Endodermal cell (in vitro differentiated cells): Measurements from ENCODE around the gene HES1. TPM values are rescaled to one million over a fixed set of nuclear protein-coding genes. Genes with fewer than 3 reads are reported as not detected.

Experiments used
- DNase-seq: peaks from one replicate; pipeline ENCODE4 v3.0.0-alpha.2; 2017
- H3K27ac ChIP-seq: 2 replicates; pipeline ENCODE4 v1.5.1; 2013; ENCODE audit warnings: mild to moderate bottlenecking, low read depth, low read length, moderate library complexity
- H3K27me3 ChIP-seq: 2 replicates; pipeline ENCODE4 v1.6.1; 2013; ENCODE audit warnings: mild to moderate bottlenecking, low read length, moderate library complexity; ENCODE audit not compliant: insufficient read depth, control insufficient read depth, poor library complexity, severe bottlenecking
- H3K36me3 ChIP-seq: 2 replicates; pipeline ENCODE4 v1.7.0; 2013; ENCODE audit warnings: mild to moderate bottlenecking, low read length, moderate library complexity; ENCODE audit not compliant: control insufficient read depth, insufficient read depth
- H3K4me1 ChIP-seq: one replicate; pipeline ENCODE4 v1.7.0; 2013; ENCODE audit warnings: low read length; ENCODE audit not compliant: control insufficient read depth, insufficient read depth
- H3K4me3 ChIP-seq: 2 replicates; pipeline ENCODE4 v1.5.1; 2013; ENCODE audit warnings: mild to moderate bottlenecking, low read length, moderate library complexity
- H3K9ac ChIP-seq: 2 replicates; pipeline ENCODE4 v1.6.1; 2013; ENCODE audit warnings: mild to moderate bottlenecking, low read length, moderate library complexity; ENCODE audit not compliant: poor library complexity, severe bottlenecking; ENCODE audit errors: extremely low read depth
- H3K9me3 ChIP-seq: 2 replicates; pipeline ENCODE4 v1.6.1; 2013; ENCODE audit warnings: mild to moderate bottlenecking, low read length, moderate library complexity; ENCODE audit not compliant: control insufficient read depth
- H3K27ac Mint-ChIP-seq: 2 replicates; pipeline ENCODE4 v1.8.0; 2020; ENCODE audit warnings: mixed read lengths
- H3K27me3 Mint-ChIP-seq: 2 replicates; pipeline ENCODE4 v1.8.0; 2021; ENCODE audit warnings: mild to moderate bottlenecking, mixed read lengths; ENCODE audit not compliant: insufficient read depth
- H3K36me3 Mint-ChIP-seq: 2 replicates; pipeline ENCODE4 v1.8.0; 2020; ENCODE audit warnings: low read depth, mixed read lengths
- H3K4me1 Mint-ChIP-seq: 2 replicates; pipeline ENCODE4 v1.8.0; 2020; ENCODE audit warnings: mixed read lengths
- H3K4me3 Mint-ChIP-seq: 2 replicates; pipeline ENCODE4 v1.8.0; 2020; ENCODE audit warnings: mild to moderate bottlenecking, moderate library complexity, mixed read lengths
- H3K9me3 Mint-ChIP-seq: 2 replicates; pipeline ENCODE4 v1.8.0; 2020; ENCODE audit warnings: mild to moderate bottlenecking, mixed read lengths
- WGBS, 2 experiments: methylation state at CpG; one replicate each; pipeline versions ENCODE4 v1.1.5 to v1.1.7; 2013; ENCODE audit warnings: missing lambda C conversion rate in 2 of 2, mixed read lengths in 1 of 2; ENCODE audit not compliant: insufficient coverage in 1 of 2, insufficient read length in 1 of 2; 5-methylcytosine and 5-hydroxymethylcytosine counted together
- total RNA-seq, 2 donors: library from RNA; stranded (reverse); fragmentation: NEBNext Ultra II Directional in 1 of 2; extraction: Animal tissue kit (Norgen Biotek cat#: 25700) in 1 of 2; gene quantifications; 2 replicates in 1 of 2; 3 replicates in 1 of 2; pipeline ENCODE4 v1.2.1, GENCODE V29; 2021
- TF ChIP-seq, protein P1 (sequence below): fragments of 200-600 bp; sonication (generic); conservative IDR thresholded peaks from 2 replicates; pipeline ENCODE4 v1.5.0; 2021; ENCODE audit warnings: antibody characterized with exemption, mild to moderate bottlenecking

Gene HES1
- total RNA-seq, 2 donors from 2014 or later = 2.1 to 17.5 TPM

DNA sequence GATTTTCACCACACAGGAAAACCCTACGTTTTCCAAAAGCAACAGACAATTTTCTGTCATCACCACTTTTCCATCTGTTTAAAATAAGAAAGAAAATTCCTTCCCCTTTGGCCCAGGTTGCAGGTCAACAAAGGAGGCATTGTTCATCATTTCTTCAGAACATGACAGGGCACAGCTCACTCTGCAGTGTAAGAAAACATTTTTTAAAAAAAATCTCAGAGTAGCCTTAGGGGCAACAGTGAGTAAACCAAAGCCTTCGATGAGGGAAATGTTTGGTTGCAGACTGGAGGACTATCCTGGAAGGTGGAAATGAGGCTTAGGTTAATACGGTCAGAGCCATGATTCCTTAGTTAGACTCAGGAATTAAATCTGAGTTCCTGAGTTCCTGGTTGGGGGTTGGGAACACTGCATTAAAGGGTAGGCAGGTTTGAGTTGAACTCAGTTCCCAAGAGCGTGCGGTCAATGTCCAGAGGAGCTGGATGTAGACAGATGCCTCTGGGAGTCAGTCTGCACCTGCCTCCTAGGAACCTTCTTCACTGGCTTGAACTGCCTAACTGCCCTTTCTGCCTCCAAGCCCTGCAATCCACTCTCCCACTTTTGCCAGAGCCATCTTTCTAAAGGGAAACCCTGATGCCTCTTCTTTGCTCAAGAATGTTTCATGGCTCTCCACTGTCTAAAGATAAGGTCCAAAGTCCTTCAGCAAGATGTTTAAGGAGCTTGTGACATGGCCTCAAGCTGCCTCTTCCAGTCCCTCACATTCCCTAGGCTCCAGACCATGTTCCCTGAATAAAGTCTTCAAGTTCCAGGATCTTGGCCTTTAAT is 3.3 kb upstream of the HES1 start:
- H3K4me3 ChIP-seq = no peak overlapping the region

DNA sequence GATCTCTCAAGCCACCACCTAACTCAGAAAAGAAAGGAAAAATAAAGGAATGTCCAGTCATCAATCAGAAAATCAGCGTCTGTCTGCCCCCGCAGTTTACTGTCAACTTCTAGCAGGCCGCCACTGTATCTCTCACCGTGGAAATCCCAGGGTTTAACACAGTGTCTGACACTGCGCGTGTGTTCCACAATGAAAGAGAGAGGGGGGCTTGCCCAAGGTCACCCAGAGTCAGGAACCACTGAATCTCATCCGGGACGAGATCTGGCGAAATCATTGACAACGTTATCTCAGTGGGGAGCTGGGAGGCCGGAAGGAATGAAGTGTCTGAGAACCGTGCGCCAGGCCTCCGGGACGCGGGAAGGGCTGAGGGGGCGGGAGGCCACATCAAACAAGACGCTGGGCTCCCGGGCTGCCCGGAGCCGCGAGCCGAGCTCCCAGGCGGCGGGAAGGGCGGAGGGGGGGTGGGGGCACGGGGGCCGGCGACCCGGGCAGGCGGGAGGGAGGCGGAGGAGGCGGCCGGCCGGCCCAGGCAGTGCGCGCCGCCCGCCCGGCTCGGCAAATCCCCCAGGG is 2.2 kb upstream of the HES1 start:
- peaks cover 4% of the 10 kb centered on the region for H3K36me3 Mint-ChIP-seq
- H3K4me3 ChIP-seq = peak overlapping the region; percentile 43
- H3K9me3 Mint-ChIP-seq = no peaks in the 10 kb centered on the region
- no peaks in the 10 kb centered on the region for H3K9me3 ChIP-seq
- peak overlapping the region; percentile 54 for H3K4me3 Mint-ChIP-seq
- peaks cover 53% of the 10 kb centered on the region for H3K4me1 Mint-ChIP-seq
- peak overlapping the region; percentile 67 for H3K27ac ChIP-seq
- peaks cover 9% of the 10 kb centered on the region for H3K4me1 ChIP-seq
- peaks cover 22% of the 10 kb centered on the region for H3K27me3 Mint-ChIP-seq
- WGBS, 2 experiments = 8 to 12% methylated on average over 12 to 40 of the region's 41 CpGs
- peak; percentile 90 for DNase-seq
- TF ChIP-seq, protein P1, sequence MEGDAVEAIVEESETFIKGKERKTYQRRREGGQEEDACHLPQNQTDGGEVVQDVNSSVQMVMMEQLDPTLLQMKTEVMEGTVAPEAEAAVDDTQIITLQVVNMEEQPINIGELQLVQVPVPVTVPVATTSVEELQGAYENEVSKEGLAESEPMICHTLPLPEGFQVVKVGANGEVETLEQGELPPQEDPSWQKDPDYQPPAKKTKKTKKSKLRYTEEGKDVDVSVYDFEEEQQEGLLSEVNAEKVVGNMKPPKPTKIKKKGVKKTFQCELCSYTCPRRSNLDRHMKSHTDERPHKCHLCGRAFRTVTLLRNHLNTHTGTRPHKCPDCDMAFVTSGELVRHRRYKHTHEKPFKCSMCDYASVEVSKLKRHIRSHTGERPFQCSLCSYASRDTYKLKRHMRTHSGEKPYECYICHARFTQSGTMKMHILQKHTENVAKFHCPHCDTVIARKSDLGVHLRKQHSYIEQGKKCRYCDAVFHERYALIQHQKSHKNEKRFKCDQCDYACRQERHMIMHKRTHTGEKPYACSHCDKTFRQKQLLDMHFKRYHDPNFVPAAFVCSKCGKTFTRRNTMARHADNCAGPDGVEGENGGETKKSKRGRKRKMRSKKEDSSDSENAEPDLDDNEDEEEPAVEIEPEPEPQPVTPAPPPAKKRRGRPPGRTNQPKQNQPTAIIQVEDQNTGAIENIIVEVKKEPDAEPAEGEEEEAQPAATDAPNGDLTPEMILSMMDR = no peak
- H3K9ac ChIP-seq = no peak overlapping the region
- no peaks in the 10 kb centered on the region for H3K36me3 ChIP-seq
- H3K27me3 ChIP-seq = peaks cover 12% of the 10 kb centered on the region
- H3K27ac Mint-ChIP-seq = peak overlapping the region; percentile 85

More for the DNA sequence above, 3.3 kb upstream of the HES1 start:
- H3K9me3 ChIP-seq = no peaks in the 10 kb centered on the region
- peaks cover 7% of the 10 kb centered on the region for H3K4me1 ChIP-seq
- Mint-ChIP-seq H3K4me1 (peaks cover 46% of the 10 kb centered on the region), H3K36me3 (no peaks in the 10 kb centered on the region), H3K9me3 (no peaks in the 10 kb centered on the region), H3K27me3 (peaks cover 22% of the 10 kb centered on the region), H3K4me3 (peak overlapping the region; percentile 54), H3K27ac (no peak overlapping the region)
- DNase-seq = no peak
- TF ChIP-seq, protein P1 = no peak
- peaks cover 12% of the 10 kb centered on the region for H3K27me3 ChIP-seq
- 71 to 75% methylated on average over 5 of the region's 5 CpGs for WGBS, 2 experiments
- no peak overlapping the region for H3K27ac ChIP-seq
- no peaks in the 10 kb centered on the region for H3K36me3 ChIP-seq
- no peak overlapping the region for H3K9ac ChIP-seq

DNA sequence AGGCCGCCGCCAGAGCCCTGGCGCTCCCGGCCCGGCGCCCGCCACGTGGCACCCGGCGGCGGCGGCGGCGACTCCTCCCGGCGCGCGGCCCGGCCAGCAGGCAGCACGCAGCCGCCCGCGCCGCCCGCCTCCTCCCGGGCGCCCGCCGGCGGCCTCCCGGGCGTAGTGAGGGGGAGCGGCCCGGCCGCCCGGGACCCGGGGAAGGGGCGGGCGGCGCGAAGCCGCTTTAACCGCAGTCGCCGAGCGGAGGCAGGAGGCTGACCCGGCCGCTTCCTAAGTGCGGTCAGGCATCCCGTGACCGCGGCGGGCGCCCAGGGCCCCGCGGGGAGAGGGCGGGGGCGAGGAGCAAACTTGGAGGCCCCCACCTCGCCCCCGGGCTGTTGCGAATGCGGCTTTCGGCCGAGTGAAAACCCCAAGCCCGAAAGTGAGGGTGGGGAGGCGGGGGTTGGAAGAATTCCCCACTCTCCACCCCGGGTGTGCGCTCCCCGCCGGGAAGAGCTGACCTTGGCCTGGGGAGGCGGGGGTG is 1.7 kb upstream of the HES1 start:
- Histone ChIP-seq H3K4me1 (peaks cover 14% of the 10 kb centered on the region), H3K9ac (peak overlapping the region; percentile 82), H3K9me3 (no peaks in the 10 kb centered on the region), H3K4me3 (peak overlapping the region; percentile 87), H3K27ac (peak overlapping the region; percentile 97), H3K27me3 (peaks cover 12% of the 10 kb centered on the region), H3K36me3 (no peaks in the 10 kb centered on the region)
- WGBS, 2 experiments = 0% methylated on average over 8 to 71 of the region's 71 CpGs
- Mint-ChIP-seq H3K9me3 (no peaks in the 10 kb centered on the region), H3K4me1 (peaks cover 58% of the 10 kb centered on the region), H3K27ac (no peak overlapping the region), H3K4me3 (peak overlapping the region; percentile 89), H3K36me3 (peaks cover 4% of the 10 kb centered on the region), H3K27me3 (peaks cover 22% of the 10 kb centered on the region)
- DNase-seq = no peak
- TF ChIP-seq, protein P1 = no peak
